A204.1 (cell line): ENCODE data around the gene ZNF416.

Source experiments
- FAIRE-seq: peaks from 2 replicates; lab custom pipeline; 2012; peaks lifted over from hg19 to GRCh38; lab: Jason Lieb, UNC

The ZNF416 gene

GRCh38 chr19:57578487-57579205, at the start of gene ZNF416:
ZNF416 (minus strand) TSS chr19:57578911; CDS start chr19:57578704, 207 bp downstream.
- FAIRE-seq = peak; percentile 98

GRCh38 chr19:57623091-57623490, 44.4 kb upstream of the ZNF416 start:
- FAIRE-seq = no peak

- no peak for FAIRE-seq
Observed at GRCh38 chr19:57620673-57621348, 42.1 kb upstream of the ZNF416 start.

GRCh38 chr19:57615346-57615745, 36.6 kb upstream of the ZNF416 start:
- FAIRE-seq = no peak

- no peak for FAIRE-seq
Observed at GRCh38 chr19:57613941-57614743, 35.4 kb upstream of the ZNF416 start, which contains the start of gene ZNF134. ZNF134 (plus strand) TSS chr19:57614242; CDS start chr19:57619469, 5,227 bp downstream.

- FAIRE-seq = no peak
Observed at GRCh38 chr19:57611113-57611512, 32.4 kb upstream of the ZNF416 start.

GRCh38 chr19:57606931-57607330, 28.2 kb upstream of the ZNF416 start:
- no peak for FAIRE-seq

- FAIRE-seq = peak; percentile 84
Observed at GRCh38 chr19:57599761-57600383, 21.2 kb upstream of the ZNF416 start, which contains the start of gene ZNF530. ZNF530 (plus strand) TSS chr19:57599885; CDS start chr19:57604346, 4,461 bp downstream.

GRCh38 chr19:57599377-57599760, 20.7 kb upstream of the ZNF416 start:
- no peak for FAIRE-seq

GRCh38 chr19:57587529-57587928, 8.8 kb upstream of the ZNF416 start:
- FAIRE-seq = no peak

GRCh38 chr19:57583521-57584416, 5.1 kb upstream of the ZNF416 start, which contains the start of gene ZIK1:
ZIK1 (plus strand) TSS chr19:57584145; CDS start chr19:57584357, 212 bp downstream.
- FAIRE-seq = no peak

GRCh38 chr19:57583104-57583520, 4.4 kb upstream of the ZNF416 start:
- FAIRE-seq = no peak

- FAIRE-seq = no peak
Observed at GRCh38 chr19:57576661-57577060, 2.0 kb downstream of the ZNF416 start.

GRCh38 chr19:57572415-57572947, 6.2 kb downstream of the ZNF416 start:
- no peak for FAIRE-seq

GRCh38 chr19:57570707-57571106, 8.0 kb downstream of the ZNF416 start:
- FAIRE-seq = no peak

- FAIRE-seq = no peak
Observed at GRCh38 chr19:57566396-57567265, 12.1 kb downstream of the ZNF416 start.

GRCh38 chr19:57563547-57563946, 15.2 kb downstream of the ZNF416 start:
- no peak for FAIRE-seq

- FAIRE-seq = no peak
Observed at GRCh38 chr19:57560049-57560491, 18.6 kb downstream of the ZNF416 start.

GRCh38 chr19:57559404-57560025, 19.2 kb downstream of the ZNF416 start, which contains the start of gene ZNF550:
ZNF550 (minus strand) TSS chr19:57559863; CDS start chr19:57559682, 181 bp downstream.
- peak; percentile 92 for FAIRE-seq
